A549 (cell line): ENCODE results near the gene ERAL1.

Experiments
- JUN ChIP-seq, 2 experiments: fragments of >200 bp; sonication (Bioruptor Twin); formaldehyde crosslinking; IDR thresholded peaks; 2 replicates in 1 of 2; 3 replicates in 1 of 2; pipeline ENCODE4 v1.6.1; 2016 to 2017
- POLR2A ChIP-seq: IDR thresholded peaks from 2 replicates; pipeline ENCODE4 v1.6.1; 2012; ENCODE audit warnings: mild to moderate bottlenecking, low read length
- RAD21 ChIP-seq, 2 experiments: fragments of >200 bp in 1 of 2; sonication (Bioruptor Twin) in 1 of 2; formaldehyde crosslinking in 1 of 2; IDR thresholded peaks in 1 of 2; conservative IDR thresholded peaks in 1 of 2; 2 replicates in 1 of 2; 3 replicates in 1 of 2; pipeline ENCODE4 v1.6.1; 2012 to 2018; ENCODE audit warnings: inconsistent platforms in 1 of 2
- TF ChIP-seq, protein P1 (sequence below): fragments of >200 bp; sonication (Bioruptor Twin); formaldehyde crosslinking; IDR thresholded peaks from 3 replicates; pipeline ENCODE4 v1.5.1; 2016
- TF ChIP-seq, protein P2 (sequence below): fragments of 450-650 bp; IDR thresholded peaks from 2 replicates; pipeline ENCODE4 v1.6.1; 2014; ENCODE audit warnings: antibody characterized with exemption

- TF ChIP-seq, protein P1, sequence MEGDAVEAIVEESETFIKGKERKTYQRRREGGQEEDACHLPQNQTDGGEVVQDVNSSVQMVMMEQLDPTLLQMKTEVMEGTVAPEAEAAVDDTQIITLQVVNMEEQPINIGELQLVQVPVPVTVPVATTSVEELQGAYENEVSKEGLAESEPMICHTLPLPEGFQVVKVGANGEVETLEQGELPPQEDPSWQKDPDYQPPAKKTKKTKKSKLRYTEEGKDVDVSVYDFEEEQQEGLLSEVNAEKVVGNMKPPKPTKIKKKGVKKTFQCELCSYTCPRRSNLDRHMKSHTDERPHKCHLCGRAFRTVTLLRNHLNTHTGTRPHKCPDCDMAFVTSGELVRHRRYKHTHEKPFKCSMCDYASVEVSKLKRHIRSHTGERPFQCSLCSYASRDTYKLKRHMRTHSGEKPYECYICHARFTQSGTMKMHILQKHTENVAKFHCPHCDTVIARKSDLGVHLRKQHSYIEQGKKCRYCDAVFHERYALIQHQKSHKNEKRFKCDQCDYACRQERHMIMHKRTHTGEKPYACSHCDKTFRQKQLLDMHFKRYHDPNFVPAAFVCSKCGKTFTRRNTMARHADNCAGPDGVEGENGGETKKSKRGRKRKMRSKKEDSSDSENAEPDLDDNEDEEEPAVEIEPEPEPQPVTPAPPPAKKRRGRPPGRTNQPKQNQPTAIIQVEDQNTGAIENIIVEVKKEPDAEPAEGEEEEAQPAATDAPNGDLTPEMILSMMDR: no peak
- TF ChIP-seq RAD21 (conservative IDR thresholded peaks at IDR 0.05 in 1 of 2, IDR thresholded peaks at IDR 0.05 in 1 of 2) (no peak), POLR2A (no peak), JUN (IDR thresholded peaks at IDR 0.05) (no peak)
- TF ChIP-seq, protein P2, sequence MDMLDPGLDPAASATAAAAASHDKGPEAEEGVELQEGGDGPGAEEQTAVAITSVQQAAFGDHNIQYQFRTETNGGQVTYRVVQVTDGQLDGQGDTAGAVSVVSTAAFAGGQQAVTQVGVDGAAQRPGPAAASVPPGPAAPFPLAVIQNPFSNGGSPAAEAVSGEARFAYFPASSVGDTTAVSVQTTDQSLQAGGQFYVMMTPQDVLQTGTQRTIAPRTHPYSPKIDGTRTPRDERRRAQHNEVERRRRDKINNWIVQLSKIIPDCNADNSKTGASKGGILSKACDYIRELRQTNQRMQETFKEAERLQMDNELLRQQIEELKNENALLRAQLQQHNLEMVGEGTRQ: no peak
Observed at GRCh38 chr17:28889996-28890395, 35.2 kb downstream of the ERAL1 start.
